CD4-positive, alpha-beta T cell treated with Interleukin-1 beta for 1 hour (primary cell): ENCODE results near the gene PEX5L.
"Not testable (repeated sequence)": the region's sequence is repeated elsewhere in the genome, so short reads cannot be mapped to it uniquely, and the experiment has no call there.

ENCODE experiments used
- DNase-seq, 2 donors: peaks; one replicate each; pipeline ENCODE4 v3.0.0-alpha.2; 2020 to 2022

Gene PEX5L

GRCh38 chr3:180008318-180008717 is 28.4 kb downstream of the PEX5L start:
- not testable (repeated sequence) for DNase-seq

DNA sequence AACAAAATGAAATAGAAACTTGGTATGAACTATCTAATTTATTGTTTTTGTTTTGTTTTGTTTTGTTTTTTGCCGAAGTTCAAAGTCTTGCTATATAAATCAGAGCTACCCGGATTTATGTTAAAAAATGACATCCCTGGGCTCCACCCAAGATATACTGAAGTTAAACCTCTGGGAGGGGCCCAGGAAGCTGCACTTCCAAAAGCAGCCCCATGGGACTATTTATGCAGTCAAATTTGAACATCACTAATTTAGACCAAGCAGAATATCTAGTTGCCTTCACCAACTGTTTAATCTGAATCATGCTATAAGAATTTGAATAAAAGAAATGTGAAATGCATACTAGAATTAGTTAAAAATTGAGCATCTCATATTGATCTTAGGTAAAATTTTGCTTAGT is 32.2 kb downstream of the PEX5L start:
- no peak for DNase-seq

GRCh38 chr3:180002006-180002405 is 34.7 kb downstream of the PEX5L start:
- DNase-seq: no peak

GRCh38 chr3:180000500-180000899 is 36.2 kb downstream of the PEX5L start:
- DNase-seq: no peak

DNA sequence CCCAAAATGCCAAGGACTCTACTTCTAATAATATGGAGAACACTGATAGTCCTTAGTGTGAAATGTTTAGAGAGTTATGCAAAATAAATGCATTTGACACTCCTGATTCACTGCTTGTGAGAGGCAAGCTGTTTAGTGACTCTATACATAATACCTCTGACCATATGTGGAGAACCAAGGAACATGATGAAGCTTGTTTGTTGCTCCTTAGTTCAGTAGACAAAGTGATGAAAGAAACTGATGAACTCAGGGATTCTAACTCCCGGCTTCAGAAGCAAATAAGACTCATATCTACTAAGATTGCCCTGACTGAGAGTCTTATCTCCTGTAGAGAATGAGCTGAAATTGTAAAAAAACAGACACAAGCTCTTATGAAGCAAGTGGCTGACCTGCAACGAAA is 41.3 kb downstream of the PEX5L start:
- DNase-seq: no peak

GRCh38 chr3:179991883-179992282 is 44.9 kb downstream of the PEX5L start:
- DNase-seq: no peak

- DNase-seq: no peak
Measured at GRCh38 chr3:179991104-179991503, 45.6 kb downstream of the PEX5L start.

- DNase-seq: no peak
Measured at GRCh38 chr3:179981646-179982045, 55.1 kb downstream of the PEX5L start.

DNA sequence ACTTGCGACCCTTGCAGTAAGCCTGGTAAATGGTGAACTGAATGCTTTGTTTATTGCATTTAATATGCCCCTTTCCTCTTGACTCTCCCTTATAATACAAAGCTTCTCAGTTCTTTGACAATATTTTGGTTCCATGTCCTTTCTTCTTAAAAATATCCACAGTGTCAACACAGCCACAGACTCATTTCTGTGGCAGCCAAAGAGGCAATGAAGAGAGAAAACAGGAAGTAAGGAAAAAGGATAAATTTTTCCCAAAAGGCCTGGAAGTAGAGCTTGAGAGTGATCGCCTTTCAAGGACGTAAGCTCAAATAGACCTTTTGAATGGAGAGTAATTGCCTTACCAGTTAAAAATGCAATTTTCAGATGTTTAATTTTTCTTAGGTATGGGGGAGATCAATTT is 59.4 kb downstream of the PEX5L start:
- no peak for DNase-seq

DNA sequence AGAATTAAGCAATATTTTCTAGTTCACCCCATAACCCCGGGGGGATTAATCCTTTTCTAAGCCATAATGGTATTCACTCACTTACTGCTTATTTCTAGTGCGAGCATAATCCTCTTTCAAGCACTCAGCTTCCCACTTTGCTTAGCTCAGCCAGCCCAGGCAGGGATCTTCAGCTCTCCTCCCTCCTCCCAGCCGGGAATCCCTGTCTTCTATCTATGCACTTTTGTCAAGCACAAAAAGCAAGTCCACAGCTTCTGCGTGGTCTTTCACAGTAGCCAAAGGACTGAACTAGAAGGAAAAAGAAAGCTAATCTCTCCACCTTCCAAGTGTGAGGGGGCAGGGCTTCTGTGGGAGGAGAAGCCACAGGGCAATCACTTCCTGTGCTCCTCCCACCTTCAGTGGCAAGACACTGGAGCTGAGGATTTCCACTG is 62.8 kb downstream of the PEX5L start:
- DNase-seq: no peak

- DNase-seq: no peak
Measured at GRCh38 chr3:179972881-179973423, 63.8 kb downstream of the PEX5L start.

DNA sequence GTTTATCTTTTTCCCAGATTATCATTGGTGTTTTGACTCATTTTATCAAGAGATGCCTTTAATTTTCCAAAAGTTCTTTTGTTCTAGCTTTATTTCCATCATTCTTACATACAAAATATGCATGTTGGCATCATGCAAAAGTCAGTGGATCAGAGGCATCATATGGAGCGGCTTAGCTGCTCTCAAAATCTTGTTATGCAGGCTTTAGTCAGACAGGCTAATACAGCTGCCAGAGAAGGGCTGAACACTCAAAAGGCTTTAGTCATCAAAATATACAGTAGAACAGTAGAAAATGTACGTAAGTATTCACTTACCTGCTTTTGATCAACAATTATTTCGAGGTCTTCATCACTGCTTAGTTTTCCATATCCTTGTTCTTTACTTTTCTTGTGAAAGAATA is 65.5 kb downstream of the PEX5L start:
- no peak for DNase-seq

GRCh38 chr3:179970746-179971145 is 66.0 kb downstream of the PEX5L start:
- no peak for DNase-seq

DNA sequence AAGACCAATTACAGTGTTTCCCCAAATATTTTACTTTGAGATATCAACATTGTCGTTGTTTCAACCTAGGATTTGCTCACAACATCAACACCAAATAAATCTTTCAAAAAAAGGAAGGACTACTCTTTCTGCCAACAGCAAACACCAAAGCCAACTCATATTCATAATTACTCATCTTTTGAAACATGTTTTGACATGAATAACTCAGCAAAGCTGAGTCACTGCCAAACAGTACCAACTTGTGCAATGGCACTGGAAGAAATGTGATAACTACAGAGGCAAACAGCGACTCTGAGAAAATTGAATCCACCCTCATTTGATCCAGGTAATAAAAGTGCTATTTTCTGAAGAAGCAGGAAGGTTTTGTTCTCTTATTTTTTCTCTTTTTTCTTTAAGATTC is 67.2 kb downstream of the PEX5L start:
- DNase-seq: no peak

DNA sequence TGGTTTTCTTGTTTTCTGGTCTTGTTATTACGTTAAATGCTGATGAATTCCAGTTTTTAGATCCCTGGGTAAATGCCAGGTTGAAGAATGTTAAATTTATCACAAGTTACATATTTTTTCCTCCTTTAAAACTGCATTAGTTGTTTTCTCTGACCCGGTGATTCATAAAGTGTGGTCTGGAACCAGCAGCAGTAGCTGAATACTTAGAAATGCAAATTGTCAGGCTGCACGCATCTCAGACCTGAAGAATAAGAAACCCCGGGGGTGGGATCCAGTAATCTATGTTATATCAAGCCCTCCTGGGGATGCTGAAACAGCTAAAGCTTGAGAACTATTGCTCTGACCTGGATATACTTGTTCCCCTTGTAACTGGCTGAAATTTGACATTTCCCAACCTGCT is 69.1 kb downstream of the PEX5L start:
- no peak for DNase-seq

DNA sequence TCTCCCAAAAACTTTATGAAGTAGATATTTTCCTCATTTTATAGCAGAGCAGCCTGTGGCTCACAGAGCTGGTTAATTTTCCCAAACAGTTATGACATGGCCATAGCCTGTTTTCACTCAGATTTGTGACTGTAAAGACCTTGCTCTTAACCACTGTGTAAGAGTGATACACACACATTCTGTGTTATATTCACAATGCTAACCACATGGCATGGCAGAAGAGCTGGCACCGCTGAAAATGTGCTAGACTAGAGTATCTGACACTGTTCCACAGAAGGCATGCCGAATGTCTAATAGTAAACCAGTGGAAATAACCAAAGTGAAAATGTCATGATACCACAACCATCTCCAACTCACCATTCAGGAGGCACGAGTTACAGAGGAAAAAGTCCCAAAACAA is 71.8 kb downstream of the PEX5L start:
- DNase-seq: no peak

GRCh38 chr3:179962629-179963387 is 73.9 kb downstream of the PEX5L start:
- DNase-seq: no peak

GRCh38 chr3:179961703-179962078 is 75.0 kb downstream of the PEX5L start:
- no peak for DNase-seq

DNA sequence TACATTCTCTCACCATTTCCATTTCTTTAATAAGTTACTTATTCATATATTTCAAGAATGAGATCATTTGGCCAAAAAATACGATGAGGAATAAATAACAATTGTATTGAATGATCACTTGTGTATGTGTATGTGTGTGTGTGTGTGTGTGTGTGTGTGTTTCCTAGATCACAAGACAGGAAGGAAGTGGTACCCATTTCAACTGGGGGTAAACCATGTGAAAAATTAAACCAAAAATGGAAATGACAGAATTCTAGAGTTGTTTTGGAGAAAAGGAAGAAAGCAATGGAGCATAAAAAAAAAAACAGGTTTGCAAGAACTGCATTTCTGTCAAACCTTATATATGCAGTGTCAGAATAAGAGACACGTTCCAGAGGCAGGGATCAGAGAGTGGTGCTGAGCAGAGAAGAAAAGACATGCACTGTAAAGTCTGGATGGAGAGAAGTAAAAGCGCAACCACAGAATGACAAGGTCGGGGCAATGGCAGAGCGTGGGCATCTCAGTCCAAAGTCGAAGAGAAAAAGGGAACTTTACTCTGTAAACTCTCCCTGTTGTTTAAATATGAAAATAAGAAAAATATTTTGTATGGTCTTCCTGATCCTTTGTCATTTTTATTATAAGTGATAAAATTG is 75.5 kb downstream of the PEX5L start:
- DNase-seq: no peak

DNA sequence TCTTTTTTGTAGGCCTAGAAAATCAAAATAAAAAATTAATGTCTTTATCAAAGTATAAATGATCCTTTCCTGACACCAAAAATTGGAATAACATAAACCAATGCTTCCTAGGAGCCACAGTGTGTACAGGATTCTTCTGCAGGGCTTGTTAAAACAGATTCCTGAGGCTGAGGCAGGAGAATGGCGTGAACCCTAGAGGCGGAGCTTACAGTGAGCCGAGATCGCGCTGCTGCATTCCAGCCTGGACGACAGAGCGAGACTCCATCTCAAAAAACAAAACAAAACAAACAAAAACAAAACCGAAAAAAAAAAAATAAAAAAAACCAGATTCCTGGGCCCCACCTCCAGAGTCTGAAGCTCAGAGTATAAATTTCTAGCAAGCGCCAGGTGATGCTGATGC is 78.0 kb downstream of the PEX5L start:
- DNase-seq: no peak

GRCh38 chr3:179958143-179958542 is 78.6 kb downstream of the PEX5L start:
- no peak for DNase-seq

GRCh38 chr3:179957264-179957845 is 79.4 kb downstream of the PEX5L start:
- DNase-seq: no peak

- peak in 1 of 2 donors; percentile 2 for DNase-seq
Measured at GRCh38 chr3:179956416-179956830, 80.3 kb downstream of the PEX5L start.

GRCh38 chr3:179955809-179956208 is 80.9 kb downstream of the PEX5L start:
- DNase-seq: no peak
